Esophagus muscularis mucosa (tissue), 4 donors: ENCODE results near the gene C10orf71. TPM values are rescaled to one million over a fixed set of nuclear protein-coding genes. Genes with fewer than 3 reads are reported as not detected.

Experiments
- DNase-seq: peaks from one replicate; pipeline ENCODE4 v3.0.0-alpha.2; 2017; ENCODE audit errors: extremely low spot score
- H3K27ac ChIP-seq, 4 donors: fragments of 200-600 bp; sonication (generic); replicated peaks in 1 of 4; 1 replicate in 3 of 4; 2 replicates in 1 of 4; pipeline ENCODE4 v1.5.1; 2016 to 2019; ENCODE audit warnings: mild to moderate bottlenecking in 1 of 4
- H3K27me3 ChIP-seq, 4 donors: fragments of 200-600 bp; sonication (generic); one replicate each; pipeline versions ENCODE4 v1.5.1 to v1.6.0; 2016 to 2019
- H3K36me3 ChIP-seq, 4 donors: fragments of 200-600 bp; sonication (generic); one replicate each; pipeline ENCODE4 v1.5.1; 2016 to 2019
- H3K4me1 ChIP-seq, 4 donors: fragments of 200-600 bp; sonication (generic); one replicate each; pipeline ENCODE4 v1.5.1; 2016 to 2019
- H3K4me3 ChIP-seq, 4 donors: fragments of 200-600 bp; sonication (generic); 1 replicate in 2 of 4; 2 replicates in 2 of 4; pipeline ENCODE4 v1.5.1; 2016 to 2019; ENCODE audit warnings: mild to moderate bottlenecking in 4 of 4, moderate library complexity in 1 of 4
- H3K9me3 ChIP-seq, 4 donors: fragments of 200-600 bp; sonication (generic); 1 replicate in 3 of 4; 2 replicates in 1 of 4; pipeline ENCODE4 v1.5.1; 2016 to 2019
- CTCF ChIP-seq, 3 experiments: fragments of 200-600 bp in 2 of 3; fragments of 450-650 bp in 1 of 3; sonication (generic) in 2 of 3; IDR thresholded peaks; one replicate each; pipeline ENCODE4 v1.5.1; 2017 to 2019; ENCODE audit warnings: antibody characterized with exemption in 3 of 3, mild to moderate bottlenecking in 2 of 3, moderate library complexity in 1 of 3
- EP300 ChIP-seq: sonication (generic); formaldehyde crosslinking; IDR thresholded peaks from one replicate; pipeline ENCODE4 v1.6.1; 2017; ENCODE audit warnings: antibody characterized with exemption
- POLR2A ChIP-seq: fragments of 450-650 bp; IDR thresholded peaks from one replicate; pipeline ENCODE4 v1.6.1; 2017; ENCODE audit warnings: antibody characterized with exemption, moderate library complexity, mild to moderate bottlenecking, low read depth
- POLR2AphosphoS5 ChIP-seq, 2 donors: sonication (generic); formaldehyde crosslinking; IDR thresholded peaks; one replicate each; pipeline ENCODE4 v1.6.1; 2017; ENCODE audit warnings: antibody characterized with exemption in 2 of 2
- WGBS: methylation state at CpG from one replicate; pipeline ENCODE4 v1.1.5; 2018; 5-methylcytosine and 5-hydroxymethylcytosine counted together
- intact Hi-C: fragments of 100-400 bp; cut with DNase I; formaldehyde crosslinking; loops from one replicate; pipeline ENCODE4 v1.15.1; 2023
- total RNA-seq, 4 donors: library from RNA; depleted of rRNA; stranded (reverse); fragments of >200 nt; gene quantifications; one replicate each; pipeline versions ENCODE4 v1.1.0 to v1.2.1, GENCODE V29; 2016

C10orf71 gene
- total RNA-seq, 4 donors from 2014 or later = 0.06 to 0.42 TPM; not detected in 2

- intact Hi-C loops = no loop called here
Observed at GRCh38 chr10:49347827-49348226, 48.9 kb downstream of the C10orf71 start.

GRCh38 chr10:49348593-49348992, 49.6 kb downstream of the C10orf71 start:
- Histone ChIP-seq H3K27me3 (peaks cover 0 to 13% (median 0%) of the 10 kb centered on the region in 4 donors), H3K9me3 (peaks cover 0 to 25% (median 16%) of the 10 kb centered on the region in 4 donors), H3K36me3 (no peaks in the 10 kb centered on the region), H3K4me1 (no peaks in the 10 kb centered on the region), H3K27ac (no peak overlapping the region), H3K4me3 (no peak overlapping the region)
- WGBS = 70% methylated on average over 2 of the region's 2 CpGs
- peak; percentile 82 for DNase-seq
- TF ChIP-seq EP300 = no peak
- no peak for TF ChIP-seq CTCF (IDR thresholded peaks at IDR 0.05)
- TF ChIP-seq POLR2AphosphoS5 (IDR thresholded peaks at IDR 0.05) = no peak
- TF ChIP-seq POLR2A = no peak
- intact Hi-C loops = no loop called here

More at GRCh38 chr10:49347827-49348226, 48.9 kb downstream of the C10orf71 start:
- H3K4me3 ChIP-seq = no peak overlapping the region
- peaks cover 0 to 13% (median 0%) of the 10 kb centered on the region in 4 donors for H3K27me3 ChIP-seq
- no peak for TF ChIP-seq CTCF (IDR thresholded peaks at IDR 0.05)
- TF ChIP-seq POLR2AphosphoS5 (IDR thresholded peaks at IDR 0.05) = no peak
- no peak for TF ChIP-seq EP300
- no peak for TF ChIP-seq POLR2A
- H3K4me1 ChIP-seq = no peaks in the 10 kb centered on the region
- H3K27ac ChIP-seq = no peak overlapping the region
- H3K36me3 ChIP-seq = no peaks in the 10 kb centered on the region
- H3K9me3 ChIP-seq = peaks cover 0 to 25% (median 16%) of the 10 kb centered on the region in 4 donors
- peak; percentile 53 for DNase-seq
- WGBS = 56% methylated on average over 3 of the region's 3 CpGs

GRCh38 chr10:49349390-49349789, 50.4 kb downstream of the C10orf71 start:
- Histone ChIP-seq H3K4me1 (no peaks in the 10 kb centered on the region), H3K9me3 (peaks cover 0 to 25% (median 16%) of the 10 kb centered on the region in 4 donors), H3K27me3 (peaks cover 0 to 13% (median 0%) of the 10 kb centered on the region in 4 donors), H3K4me3 (no peak overlapping the region), H3K36me3 (no peaks in the 10 kb centered on the region), H3K27ac (no peak overlapping the region)
- intact Hi-C loops = no loop called here
- DNase-seq = peak; percentile 72
- TF ChIP-seq POLR2AphosphoS5 (IDR thresholded peaks at IDR 0.05) = no peak
- TF ChIP-seq EP300 = no peak
- no peak for TF ChIP-seq CTCF (IDR thresholded peaks at IDR 0.05)
- TF ChIP-seq POLR2A = no peak
- 86% methylated on average over 4 of the region's 4 CpGs for WGBS

GRCh38 chr10:49350138-49350537, 51.2 kb downstream of the C10orf71 start:
- intact Hi-C loops = no loop called here

More at GRCh38 chr10:49350138-49350537, 51.2 kb downstream of the C10orf71 start:
- Histone ChIP-seq H3K27ac (no peak overlapping the region), H3K27me3 (peaks cover 0 to 13% (median 0%) of the 10 kb centered on the region in 4 donors), H3K4me1 (no peaks in the 10 kb centered on the region), H3K9me3 (peaks cover 0 to 25% (median 16%) of the 10 kb centered on the region in 4 donors), H3K36me3 (no peaks in the 10 kb centered on the region), H3K4me3 (no peak overlapping the region)
- TF ChIP-seq CTCF (IDR thresholded peaks at IDR 0.05) = no peak
- TF ChIP-seq EP300 = no peak
- no peak for TF ChIP-seq POLR2A
- TF ChIP-seq POLR2AphosphoS5 (IDR thresholded peaks at IDR 0.05) = no peak
- no peak for DNase-seq
